ENCODE results near the gene MPZL1. TPM values are rescaled to one million over a fixed set of nuclear protein-coding genes. Genes with fewer than 3 reads are reported as not detected.

The MPZL1 gene
- total RNA-seq, 1 experiment from 2014 or later = 71.7 TPM

- TF ChIP-seq ZNF425 (CRISPR knock-in tag; conservative IDR thresholded peaks at IDR 0.05) (no peak), NFATC4 (CRISPR knock-in tag; IDR thresholded peaks at IDR 0.05) (no peak), JAZF1 (CRISPR knock-in tag; IDR thresholded peaks at IDR 0.05) (no peak), AR (CRISPR knock-in tag; IDR thresholded peaks at IDR 0.05) (no peak), ZNF416 (CRISPR knock-in tag; IDR thresholded peaks at IDR 0.05) (no peak), ATF2 (CRISPR knock-in tag; IDR thresholded peaks at IDR 0.05; ENCODE audit: borderline replicate concordance, low read depth) (no peak), ZBTB21 (CRISPR knock-in tag; IDR thresholded peaks at IDR 0.05; ENCODE audit: borderline replicate concordance) (no peak), ZNF121 (CRISPR knock-in tag; IDR thresholded peaks at IDR 0.05) (no peak)
Measured at GRCh38 chr1:167756730-167757405, 35.1 kb downstream of the MPZL1 start (continued).

DNA sequence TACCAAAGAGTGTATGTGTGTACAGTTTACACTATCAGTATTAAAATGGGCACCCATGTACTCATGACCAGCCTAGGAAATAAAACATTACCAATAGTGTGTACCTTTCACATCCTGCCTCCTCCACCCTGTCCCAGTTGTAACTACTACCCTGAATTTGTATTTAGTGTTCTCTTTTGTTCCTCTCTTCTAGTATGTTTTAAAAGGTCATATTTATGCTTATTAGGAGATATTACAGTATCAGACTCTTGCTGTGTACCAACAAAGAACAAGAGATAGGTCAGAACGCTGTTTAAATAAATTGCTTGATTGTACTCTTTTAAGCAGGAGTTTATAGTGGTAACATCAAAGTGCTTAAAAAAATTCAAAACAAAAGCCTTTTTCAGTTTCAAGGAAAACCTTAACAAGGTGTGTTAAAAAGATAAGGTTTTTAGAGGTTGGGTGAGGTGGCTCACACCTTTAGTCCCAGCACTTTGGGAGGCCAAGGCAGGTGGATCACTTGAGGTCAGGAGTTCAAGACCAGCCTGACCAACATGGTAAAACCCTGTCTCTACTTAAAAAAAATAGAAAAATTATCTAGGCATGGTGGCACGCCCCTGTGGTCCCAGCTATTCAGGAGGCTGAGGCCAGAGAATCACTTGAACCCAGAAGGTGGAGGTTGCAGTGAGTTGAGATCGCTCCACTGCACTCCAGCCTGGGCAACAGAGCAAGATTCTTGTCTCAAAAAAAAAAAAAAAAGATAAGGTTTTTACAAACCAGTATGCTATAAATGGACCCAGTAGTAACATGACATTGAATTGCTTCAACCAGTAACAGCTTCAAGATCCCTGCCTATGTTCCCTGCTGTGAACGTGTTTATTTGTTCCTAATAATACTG is 35.9 kb downstream of the MPZL1 start:
- Mint-ChIP-seq H3K27ac (no peak overlapping the region), H3K27me3 (ENCODE audit: low read depth) (no peaks in the 10 kb centered on the region), H3K9me3 (no peaks in the 10 kb centered on the region), H3K4me1 (peaks cover 46% of the 10 kb centered on the region), H3K4me3 (no peak overlapping the region), H3K36me3 (no peaks in the 10 kb centered on the region)
- ChIA-PET CTCF (no interaction called here), POLR2A (no interaction called here)
- TF ChIP-seq NFE2L1 (CRISPR knock-in tag; IDR thresholded peaks at IDR 0.05) (no peak), TEAD1 (CRISPR knock-in tag; IDR thresholded peaks at IDR 0.05) (no peak), ZSCAN18 (CRISPR knock-in tag; IDR thresholded peaks at IDR 0.05) (no peak), IRF1 (CRISPR knock-in tag; IDR thresholded peaks at IDR 0.05) (no peak), MXD4 (CRISPR knock-in tag; IDR thresholded peaks at IDR 0.05; ENCODE audit: borderline replicate concordance) (no peak), ERG (CRISPR knock-in tag; IDR thresholded peaks at IDR 0.05) (no peak), PRRX2 (CRISPR knock-in tag; IDR thresholded peaks at IDR 0.05) (no peak), ATF2 (CRISPR knock-in tag; IDR thresholded peaks at IDR 0.05; ENCODE audit: borderline replicate concordance, low read depth) (no peak), ATF1 (CRISPR knock-in tag; IDR thresholded peaks at IDR 0.05) (no peak), ZNF396 (CRISPR knock-in tag; IDR thresholded peaks at IDR 0.05; ENCODE audit: borderline replicate concordance) (no peak), GABPB1 (CRISPR knock-in tag; IDR thresholded peaks at IDR 0.05) (no peak), CBFB (CRISPR knock-in tag; IDR thresholded peaks at IDR 0.05; ENCODE audit: low read depth) (no peak), NR1H2 (CRISPR knock-in tag; IDR thresholded peaks at IDR 0.05) (no peak)
- TF ChIP-seq, protein P1, sequence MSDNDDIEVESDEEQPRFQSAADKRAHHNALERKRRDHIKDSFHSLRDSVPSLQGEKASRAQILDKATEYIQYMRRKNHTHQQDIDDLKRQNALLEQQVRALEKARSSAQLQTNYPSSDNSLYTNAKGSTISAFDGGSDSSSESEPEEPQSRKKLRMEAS (CRISPR knock-in tag; IDR thresholded peaks at IDR 0.05) = no peak
- TF ChIP-seq, protein P2, sequence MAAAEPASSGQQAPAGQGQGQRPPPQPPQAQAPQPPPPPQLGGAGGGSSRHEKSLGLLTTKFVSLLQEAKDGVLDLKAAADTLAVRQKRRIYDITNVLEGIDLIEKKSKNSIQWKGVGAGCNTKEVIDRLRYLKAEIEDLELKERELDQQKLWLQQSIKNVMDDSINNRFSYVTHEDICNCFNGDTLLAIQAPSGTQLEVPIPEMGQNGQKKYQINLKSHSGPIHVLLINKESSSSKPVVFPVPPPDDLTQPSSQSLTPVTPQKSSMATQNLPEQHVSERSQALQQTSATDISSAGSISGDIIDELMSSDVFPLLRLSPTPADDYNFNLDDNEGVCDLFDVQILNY (CRISPR knock-in tag; IDR thresholded peaks at IDR 0.05) = no peak
- DNase-seq (ENCODE audit: low spot score) (no peak), ATAC-seq (no peak)

Data from WTC11 (cell line).